NCI-H2107 treated with DMSO at 0.1 percent for 48 hours (cell line): ENCODE data around the gene MRPS14.

ENCODE experiments used
- DNase-seq: peaks from one replicate; lab custom pipeline; 2025; ENCODE audit not compliant: unreplicated experiment; lab: John Stamatoyannopoulos, UW

Gene MRPS14

DNA sequence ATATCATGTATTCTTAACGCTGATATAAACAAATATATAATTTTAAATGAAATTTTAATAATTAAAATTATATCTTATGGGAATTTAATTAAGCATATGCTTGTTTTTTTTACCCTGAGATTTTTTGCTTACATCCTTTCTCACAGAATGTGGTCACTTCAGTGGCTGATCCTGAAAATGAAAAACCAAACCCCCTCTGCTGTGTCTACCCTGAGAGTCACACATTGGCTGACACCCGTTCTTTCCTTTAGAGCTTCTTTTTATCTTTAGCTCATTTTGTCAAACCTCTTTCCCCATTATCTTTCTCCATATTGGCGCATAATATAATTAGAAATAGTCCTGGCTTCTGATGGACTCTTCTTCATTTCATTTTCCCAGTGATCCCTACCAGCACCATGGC lies 34.2 kb downstream of the MRPS14 start:
- no peak for DNase-seq

DNA sequence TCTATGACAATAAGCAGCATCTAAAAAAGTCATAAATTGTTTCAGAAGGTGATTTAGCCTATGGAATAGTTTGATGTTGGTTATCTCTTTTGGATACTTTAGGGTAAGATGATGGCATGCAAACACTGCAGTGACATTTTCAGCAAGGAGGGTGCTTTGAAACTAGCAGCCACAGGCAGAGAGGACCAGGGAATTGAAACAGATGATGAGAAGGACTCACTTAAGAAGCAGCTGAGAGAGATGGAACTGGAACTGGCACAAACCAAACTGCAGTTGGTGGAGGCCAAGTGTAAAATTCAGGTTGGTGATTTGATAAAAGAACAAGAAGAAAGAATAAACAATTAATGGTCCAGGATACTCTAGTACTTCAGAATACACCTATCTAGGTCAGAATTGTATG lies 34.7 kb downstream of the MRPS14 start:
- no peak for DNase-seq

- DNase-seq, result no peak
These were observed 38.3 kb downstream of the MRPS14 start for GRCh38 chr1:174984952-174985351.

DNA sequence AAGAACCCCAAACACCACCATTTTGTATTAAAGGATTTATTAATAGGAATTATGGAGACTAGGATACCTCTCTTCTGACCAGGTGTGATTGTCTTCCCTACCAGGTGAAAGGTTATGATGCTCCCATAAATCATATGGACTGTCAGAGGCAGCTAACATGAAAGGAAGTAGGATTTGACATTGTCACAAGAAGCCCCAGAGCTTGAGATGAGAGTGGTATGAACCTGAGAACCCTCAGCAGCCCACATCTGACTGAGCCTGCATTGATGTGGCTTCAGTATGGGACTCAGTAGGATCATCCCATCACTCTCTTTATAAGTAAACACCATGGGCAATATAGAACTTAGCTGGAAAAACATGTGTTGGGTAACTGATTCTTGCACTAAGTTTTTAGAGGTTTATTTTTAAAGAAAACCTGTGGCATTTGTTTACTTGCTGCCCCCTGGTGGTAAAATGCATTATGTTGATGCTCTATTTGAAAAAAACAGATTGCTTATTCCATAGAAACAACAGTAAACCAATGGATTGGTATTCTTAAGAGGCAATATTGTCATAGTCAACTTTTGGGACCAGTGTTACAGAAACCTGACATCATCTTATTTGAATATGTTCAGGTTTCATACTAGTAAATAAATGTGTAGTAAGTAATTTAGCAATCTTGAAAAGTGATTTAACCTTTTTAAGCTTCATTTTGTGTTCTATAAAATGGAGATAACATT lies 40.1 kb downstream of the MRPS14 start:
- no peak for DNase-seq

GRCh38 chr1:174976436-174977108 lies 46.7 kb downstream of the MRPS14 start:
- DNase-seq, result no peak

DNA sequence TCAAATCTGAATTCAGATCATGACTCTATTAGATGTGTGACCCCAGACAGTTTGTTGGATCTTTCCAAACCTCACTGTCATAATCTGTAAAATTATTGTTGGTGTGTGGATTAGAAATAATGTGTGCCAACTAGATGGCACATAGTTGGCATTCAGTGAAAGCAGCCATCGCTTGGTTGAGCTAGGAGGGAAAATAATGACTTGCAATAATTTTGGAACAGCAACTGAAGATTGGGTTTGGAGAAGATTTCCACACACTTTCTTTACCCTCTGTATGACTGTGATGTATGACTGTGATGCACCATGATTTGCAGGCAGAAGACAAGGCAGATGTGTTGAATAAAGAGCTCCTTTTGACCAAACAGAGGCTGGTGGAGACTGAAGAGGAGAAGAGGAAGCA lies 47.5 kb downstream of the MRPS14 start:
- DNase-seq, result no peak

DNA sequence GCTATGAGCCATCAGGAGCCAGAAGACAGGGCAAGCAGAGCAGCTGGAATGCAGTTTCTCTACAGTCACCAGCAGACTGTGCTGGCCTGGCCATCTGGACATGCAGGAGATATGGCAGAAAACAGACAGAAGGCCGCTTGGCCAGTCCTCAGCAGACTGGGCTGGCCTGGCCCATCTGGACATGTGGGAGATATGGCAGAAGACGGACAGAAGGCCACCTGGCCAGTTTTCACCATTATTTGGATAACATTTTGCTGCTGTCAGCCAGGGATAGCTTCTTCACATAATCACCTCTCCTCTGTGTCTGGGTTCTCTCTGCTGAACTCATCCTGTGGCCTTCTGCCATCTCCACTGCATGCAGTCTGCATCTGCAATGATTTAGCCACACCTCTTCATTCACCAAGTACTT lies 48.5 kb downstream of the MRPS14 start:
- no peak for DNase-seq

DNA sequence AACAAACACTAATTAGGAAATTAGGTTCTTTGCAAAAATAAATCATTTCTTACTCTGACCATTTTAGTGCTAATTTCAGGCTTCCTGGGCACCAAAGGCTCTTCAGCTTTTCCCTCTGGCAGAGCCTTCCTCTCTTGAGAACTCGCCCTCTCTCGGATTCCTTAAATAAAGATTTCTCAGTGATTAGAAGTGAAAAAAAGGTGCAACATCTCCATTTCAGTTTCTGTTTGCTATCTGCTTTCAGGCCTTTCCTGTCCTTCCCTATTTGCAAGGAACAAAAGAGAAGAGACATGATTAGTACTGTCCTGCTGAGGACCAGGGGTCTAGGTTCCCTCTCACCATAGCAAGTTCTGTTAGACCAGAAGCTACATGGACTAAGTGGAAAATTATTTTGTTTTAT lies 51.3 kb downstream of the MRPS14 start:
- no peak for DNase-seq

- no peak for DNase-seq
These were observed 51.8 kb downstream of the MRPS14 start for GRCh38 chr1:174971466-174971865.

- DNase-seq, result no peak
These were observed 53.2 kb downstream of the MRPS14 start for GRCh38 chr1:174969977-174970376.

DNA sequence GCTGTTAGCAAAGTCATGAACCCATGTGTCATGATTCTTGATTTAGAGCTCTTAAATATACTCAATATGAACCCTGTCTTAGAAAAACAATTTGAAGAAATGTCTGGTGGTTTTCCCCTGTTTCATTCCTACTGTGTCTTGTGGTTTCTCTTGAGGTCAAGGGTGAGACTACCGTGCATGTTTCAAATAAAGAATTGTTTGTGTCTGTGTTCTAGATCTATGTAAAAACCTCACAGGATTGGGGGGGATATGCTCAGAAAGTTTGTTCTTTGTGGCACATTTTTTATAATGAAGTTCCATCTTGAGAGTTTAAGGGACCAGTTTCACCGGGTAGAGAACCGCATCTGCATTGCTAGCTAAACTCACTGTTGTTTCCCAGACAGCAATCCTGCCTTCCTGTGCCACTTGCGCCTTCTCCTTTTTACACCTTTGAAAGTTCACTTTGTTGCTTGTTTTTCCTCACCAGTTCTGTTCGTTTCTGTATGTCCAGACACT lies 54.4 kb downstream of the MRPS14 start:
- no peak for DNase-seq

DNA sequence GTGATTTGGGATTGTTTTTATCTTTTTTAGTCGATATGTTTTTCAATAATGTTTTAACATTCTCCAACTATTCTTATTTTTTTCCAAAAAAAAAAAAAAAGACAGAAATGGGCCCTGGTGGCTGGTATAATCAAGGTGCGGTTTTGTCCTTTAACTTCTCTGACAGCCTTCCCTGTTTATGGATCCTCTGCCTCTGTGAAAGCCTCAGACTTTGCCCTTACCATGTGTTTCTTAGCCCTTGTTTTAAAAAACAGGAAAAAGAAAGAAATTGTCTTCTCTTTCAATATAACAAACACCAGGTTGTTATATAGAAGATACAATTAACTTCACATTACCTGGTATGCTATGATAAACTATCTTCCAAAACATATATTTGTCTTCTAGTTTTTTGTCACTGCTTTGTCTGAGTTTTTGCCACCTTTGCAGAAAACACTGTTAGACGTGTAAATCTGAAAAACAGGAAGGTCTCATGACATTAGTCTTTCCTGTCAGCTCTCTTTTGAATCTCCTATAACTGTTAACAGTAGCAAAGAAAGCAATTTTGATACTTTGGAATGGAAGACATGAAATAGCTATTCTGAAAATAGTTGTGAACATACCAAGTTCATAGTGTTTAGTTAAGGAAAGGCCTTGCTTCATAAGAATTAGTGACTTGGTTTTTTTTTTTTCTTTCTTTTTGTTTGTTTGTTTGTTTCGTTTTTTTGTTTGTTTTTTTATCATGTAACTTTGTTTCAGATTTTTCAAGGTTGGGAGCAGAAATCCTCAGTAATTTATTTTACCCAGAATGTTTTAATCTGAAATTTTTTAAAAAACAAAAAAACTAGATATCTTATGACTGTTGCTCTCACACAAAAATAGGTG lies 55.1 kb downstream of the MRPS14 start:
- DNase-seq, result no peak

- DNase-seq, result no peak
These were observed 57.1 kb downstream of the MRPS14 start for GRCh38 chr1:174966008-174966572.

DNA sequence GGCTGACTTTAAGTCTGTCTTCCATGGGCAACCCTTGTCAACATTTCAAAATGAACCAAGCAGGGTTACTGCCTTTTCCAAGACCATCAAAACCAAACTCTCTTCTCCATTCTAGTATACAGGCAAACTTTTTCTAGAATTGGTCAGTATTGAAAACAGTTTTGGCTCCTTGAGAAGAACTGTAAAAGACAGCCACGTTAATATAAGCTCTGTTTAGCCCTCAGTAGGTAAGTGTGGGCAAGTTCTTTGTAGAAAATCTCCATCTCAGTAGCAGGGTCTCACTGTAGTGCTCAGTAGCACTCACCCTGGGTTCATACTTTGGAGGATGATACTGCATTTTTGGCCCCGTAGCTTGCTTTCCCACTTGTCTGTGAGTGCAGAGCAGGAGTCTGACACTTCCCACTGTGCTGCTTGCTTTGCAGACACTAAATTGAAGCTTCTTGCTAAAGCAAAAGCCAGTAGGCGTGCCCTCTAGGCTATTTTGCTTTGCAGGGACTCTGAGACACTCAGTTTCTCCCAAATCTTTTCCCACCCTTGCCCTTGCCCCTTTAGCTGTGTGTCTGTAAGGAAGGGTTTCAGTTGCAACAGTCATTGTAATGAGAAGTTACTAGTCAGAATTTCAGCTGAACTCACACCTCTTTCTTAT lies 57.7 kb downstream of the MRPS14 start:
- no peak for DNase-seq

GRCh38 chr1:174964972-174965361 lies 58.3 kb downstream of the MRPS14 start:
- peak; percentile 14 for DNase-seq

DNA sequence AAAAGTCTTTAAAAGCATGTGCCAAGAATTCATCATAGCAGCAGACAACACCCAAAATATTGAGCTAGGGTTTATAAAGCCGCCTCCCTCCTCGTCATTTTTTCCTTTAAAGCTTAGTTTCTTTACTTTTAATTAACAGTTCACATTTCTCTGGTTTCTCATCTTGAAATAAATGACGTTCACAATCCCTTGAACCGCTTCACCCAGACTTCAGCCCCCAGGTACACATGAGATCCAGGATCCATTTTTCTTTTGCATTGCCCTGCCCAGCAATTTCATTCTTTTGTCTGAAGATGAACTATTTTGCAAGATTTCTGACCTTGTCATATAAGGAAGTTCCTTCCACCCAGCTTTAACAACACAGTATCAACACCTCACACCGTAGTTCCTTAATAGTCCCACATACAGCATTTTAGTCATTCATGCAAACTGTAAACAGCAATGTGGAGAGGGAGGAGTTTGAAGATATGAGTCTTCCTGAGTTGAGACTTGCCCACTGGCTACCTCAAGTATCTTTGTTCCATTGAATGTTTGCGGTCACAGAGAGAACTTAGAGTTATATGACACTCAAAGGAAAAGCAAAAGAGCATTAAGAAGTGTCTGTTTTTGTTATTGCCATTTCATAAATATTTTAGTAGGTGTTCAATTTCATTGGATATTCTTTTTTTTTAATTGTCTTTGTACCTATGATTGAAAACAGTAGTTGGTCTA lies 58.8 kb downstream of the MRPS14 start:
- DNase-seq, result peak; percentile 85

GRCh38 chr1:174963529-174964125 lies 59.6 kb downstream of the MRPS14 start:
- peak; percentile 56 for DNase-seq
